Heart left ventricle (tissue), 13 donors: ENCODE data around the gene MTIF2.
"Not testable (repeated sequence)": the region's sequence is repeated elsewhere in the genome, so short reads cannot be mapped to it uniquely, and the experiment has no call there.

Source experiments
- POLR2A ChIP-seq, 2 donors: fragments of 450-650 bp; IDR thresholded peaks; one replicate each; pipeline ENCODE4 v1.6.1; 2017; ENCODE audit warnings: antibody characterized with exemption in 2 of 2, mild to moderate bottlenecking in 2 of 2, moderate library complexity in 2 of 2
- TF ChIP-seq, protein P1 (sequence below), 12 donors: fragments of 200-600 bp; sonication (generic) in 4 of 12; IDR thresholded peaks; one replicate each; pipeline versions ENCODE4 v1.5.0 to v1.8.0; 2018 to 2022; ENCODE audit warnings: antibody characterized with exemption in 12 of 12, mild to moderate bottlenecking in 5 of 12
- donor health status: ischemic (EF 13 %, LVEDD 7.1; RV severe dilation, severe dysfunction).
- donor health status: DM: no; HTN: yes; CAD: no.
- donor health status: DM: no; HTN: no; CAD: no.
- donor health status: ischemic (EF 25% LVEDD 6.9; RV normal size, moderate dysfunction).
- donor health status: ischemic (EF 25% LVEDD 5.7; RV mildly dilated, moderate dysfunction).
- donor health status: ischemic (EF 35%, LVEDD 5.7; RV mildly dilated, moderate dysfunction).
- donor health status: nonischemic (EF 11% LVEDD 7.7; RV severe dilation, severe dysfunction).
- donor health status: DM: yes; HTN: yes; CAD: no.
- donor health status: PGD.
- donor health status: ischemic (EF 29% LVEDD 5.4; RV normal size, mild dysfunction).
- donor health status: nonischemic (EF 23%, LVEDD 6.1; RV moderate dilation, normal function).

DNA sequence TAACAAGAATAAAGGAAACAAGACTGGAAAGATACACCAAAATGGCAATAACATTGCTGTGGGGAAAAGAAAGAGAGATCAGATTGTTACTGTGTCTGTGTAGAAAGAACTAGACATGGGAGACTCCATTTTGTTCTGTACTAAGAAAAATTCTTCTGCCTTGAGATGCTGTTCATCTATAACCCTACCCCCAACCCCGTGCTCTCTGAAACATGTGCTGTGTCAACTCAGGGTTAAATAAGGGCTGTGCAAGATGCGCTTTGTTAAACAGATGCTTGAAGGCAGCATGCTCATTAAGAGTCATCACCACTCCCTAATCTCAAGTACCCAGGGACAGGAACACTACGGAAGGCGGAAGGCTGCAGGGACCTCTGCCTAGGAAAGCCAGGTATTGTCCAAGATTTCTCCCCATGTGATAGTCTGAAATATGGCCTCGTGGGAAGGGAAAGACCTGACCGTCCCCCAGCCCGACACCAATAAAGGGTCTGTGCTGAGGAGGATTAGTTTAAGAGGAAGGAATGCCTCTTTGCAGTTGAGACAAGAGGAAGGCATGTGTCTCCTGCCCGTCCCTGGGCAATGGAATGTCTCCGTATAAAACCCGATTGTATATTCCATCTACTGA is 10.3 kb upstream of the MTIF2 start:
- TF ChIP-seq, protein P1, sequence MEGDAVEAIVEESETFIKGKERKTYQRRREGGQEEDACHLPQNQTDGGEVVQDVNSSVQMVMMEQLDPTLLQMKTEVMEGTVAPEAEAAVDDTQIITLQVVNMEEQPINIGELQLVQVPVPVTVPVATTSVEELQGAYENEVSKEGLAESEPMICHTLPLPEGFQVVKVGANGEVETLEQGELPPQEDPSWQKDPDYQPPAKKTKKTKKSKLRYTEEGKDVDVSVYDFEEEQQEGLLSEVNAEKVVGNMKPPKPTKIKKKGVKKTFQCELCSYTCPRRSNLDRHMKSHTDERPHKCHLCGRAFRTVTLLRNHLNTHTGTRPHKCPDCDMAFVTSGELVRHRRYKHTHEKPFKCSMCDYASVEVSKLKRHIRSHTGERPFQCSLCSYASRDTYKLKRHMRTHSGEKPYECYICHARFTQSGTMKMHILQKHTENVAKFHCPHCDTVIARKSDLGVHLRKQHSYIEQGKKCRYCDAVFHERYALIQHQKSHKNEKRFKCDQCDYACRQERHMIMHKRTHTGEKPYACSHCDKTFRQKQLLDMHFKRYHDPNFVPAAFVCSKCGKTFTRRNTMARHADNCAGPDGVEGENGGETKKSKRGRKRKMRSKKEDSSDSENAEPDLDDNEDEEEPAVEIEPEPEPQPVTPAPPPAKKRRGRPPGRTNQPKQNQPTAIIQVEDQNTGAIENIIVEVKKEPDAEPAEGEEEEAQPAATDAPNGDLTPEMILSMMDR (IDR thresholded peaks at IDR 0.05), result not testable (repeated sequence)
- not testable (repeated sequence) for TF ChIP-seq POLR2A (IDR thresholded peaks at IDR 0.05)
